Astrocyte (in vitro differentiated cells and primary cell): ENCODE measurements around the gene SURF1.

Experiments used
- EZH2 ChIP-seq: IDR thresholded peaks from 2 replicates; pipeline ENCODE4 v1.6.1; 2012; ENCODE audit warnings: mild to moderate bottlenecking, low read length, inconsistent platforms; ENCODE audit not compliant: insufficient read depth
- TF ChIP-seq, protein P1 (sequence below): IDR thresholded peaks from 2 replicates; pipeline ENCODE4 v1.5.1; 2011; ENCODE audit warnings: low read depth, mild to moderate bottlenecking, inconsistent platforms, low read length, moderate library complexity; ENCODE audit not compliant: insufficient read depth

DNA sequence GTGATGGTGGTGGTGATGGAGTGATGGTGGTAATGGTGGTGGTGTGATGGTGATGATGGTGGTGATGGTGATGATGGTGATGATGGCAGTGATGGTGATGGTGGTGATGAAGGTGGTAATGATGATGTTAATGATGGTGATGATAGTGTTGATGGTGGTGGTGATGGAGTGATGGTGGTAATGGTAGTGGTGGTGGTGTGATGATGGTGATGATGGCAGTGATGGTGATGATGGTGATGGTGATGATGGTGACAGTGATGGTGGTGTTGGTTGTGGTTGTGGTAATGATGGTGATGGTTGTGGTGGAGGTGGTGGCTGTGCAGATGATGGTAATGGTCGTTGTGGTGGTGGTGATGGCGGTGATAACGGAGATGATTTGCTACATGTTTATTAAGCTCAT lies 27.2 kb upstream of the SURF1 start:
- TF ChIP-seq, protein P1, sequence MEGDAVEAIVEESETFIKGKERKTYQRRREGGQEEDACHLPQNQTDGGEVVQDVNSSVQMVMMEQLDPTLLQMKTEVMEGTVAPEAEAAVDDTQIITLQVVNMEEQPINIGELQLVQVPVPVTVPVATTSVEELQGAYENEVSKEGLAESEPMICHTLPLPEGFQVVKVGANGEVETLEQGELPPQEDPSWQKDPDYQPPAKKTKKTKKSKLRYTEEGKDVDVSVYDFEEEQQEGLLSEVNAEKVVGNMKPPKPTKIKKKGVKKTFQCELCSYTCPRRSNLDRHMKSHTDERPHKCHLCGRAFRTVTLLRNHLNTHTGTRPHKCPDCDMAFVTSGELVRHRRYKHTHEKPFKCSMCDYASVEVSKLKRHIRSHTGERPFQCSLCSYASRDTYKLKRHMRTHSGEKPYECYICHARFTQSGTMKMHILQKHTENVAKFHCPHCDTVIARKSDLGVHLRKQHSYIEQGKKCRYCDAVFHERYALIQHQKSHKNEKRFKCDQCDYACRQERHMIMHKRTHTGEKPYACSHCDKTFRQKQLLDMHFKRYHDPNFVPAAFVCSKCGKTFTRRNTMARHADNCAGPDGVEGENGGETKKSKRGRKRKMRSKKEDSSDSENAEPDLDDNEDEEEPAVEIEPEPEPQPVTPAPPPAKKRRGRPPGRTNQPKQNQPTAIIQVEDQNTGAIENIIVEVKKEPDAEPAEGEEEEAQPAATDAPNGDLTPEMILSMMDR = no peak
- no peak for TF ChIP-seq EZH2
